Measurements from ENCODE around the gene RIN1.
A peak's percentile ranks its signal among the peaks of the same experiment; 100 is the strongest.
"Not testable (repeated sequence)": the region's sequence is repeated elsewhere in the genome, so short reads cannot be mapped to it uniquely, and the experiment has no call there.

The RIN1 gene

GRCh38 chr11:66336234-66337102 lies at the start of gene RIN1:
RIN1 (minus strand) TSS chr11:66336434; CDS start chr11:66336402, 32 bp downstream.
- DNase-seq (ENCODE audit: low spot score), result peak; percentile 69

- not testable (repeated sequence) for DNase-seq (ENCODE audit: low spot score)
Measured at GRCh38 chr11:66384316-66384715, 48.1 kb upstream of the RIN1 start.

- DNase-seq (ENCODE audit: low spot score), result not testable (repeated sequence)
Measured at GRCh38 chr11:66380264-66380663, 44.0 kb upstream of the RIN1 start.

GRCh38 chr11:66373690-66374287 lies 37.6 kb upstream of the RIN1 start:
- DNase-seq (ENCODE audit: low spot score), result not testable (repeated sequence)

GRCh38 chr11:66373265-66373664 lies 37.0 kb upstream of the RIN1 start:
- no peak for DNase-seq (ENCODE audit: low spot score)

GRCh38 chr11:66371627-66372415 lies 35.6 kb upstream of the RIN1 start, which contains the start of gene SLC29A2:
SLC29A2 (minus strand) TSS chr11:66371760; CDS start chr11:66371591, 169 bp downstream.
- DNase-seq (ENCODE audit: low spot score), result peak; percentile 76

GRCh38 chr11:66369073-66369894 lies 33.0 kb upstream of the RIN1 start:
- DNase-seq (ENCODE audit: low spot score), result no peak

- no peak for DNase-seq (ENCODE audit: low spot score)
Measured at GRCh38 chr11:66368484-66368883, 32.2 kb upstream of the RIN1 start.

- no peak for DNase-seq (ENCODE audit: low spot score)
Measured at GRCh38 chr11:66367561-66368312, 31.5 kb upstream of the RIN1 start.

- DNase-seq (ENCODE audit: low spot score), result no peak
Measured at GRCh38 chr11:66366844-66367477, 30.7 kb upstream of the RIN1 start.

- DNase-seq (ENCODE audit: low spot score), result no peak
Measured at GRCh38 chr11:66365711-66366619, 29.7 kb upstream of the RIN1 start.

GRCh38 chr11:66365166-66365565 lies 28.9 kb upstream of the RIN1 start:
- DNase-seq (ENCODE audit: low spot score), result no peak

GRCh38 chr11:66363805-66364535 lies 27.7 kb upstream of the RIN1 start:
- DNase-seq (ENCODE audit: low spot score), result peak; percentile 60

GRCh38 chr11:66363187-66363601 lies 27.0 kb upstream of the RIN1 start:
- no peak for DNase-seq (ENCODE audit: low spot score)

- DNase-seq (ENCODE audit: low spot score), result no peak
Measured at GRCh38 chr11:66362481-66363147, 26.4 kb upstream of the RIN1 start.

- no peak for DNase-seq (ENCODE audit: low spot score)
Measured at GRCh38 chr11:66361502-66361941, 25.3 kb upstream of the RIN1 start.

- DNase-seq (ENCODE audit: low spot score), result no peak
Measured at GRCh38 chr11:66360406-66361073, 24.3 kb upstream of the RIN1 start.

Measured in CD4-positive, alpha-beta T cell treated with Interleukin-2 at 100 ng/mL for 4 hours (primary cell).